Esophagus muscularis mucosa (tissue), 4 donors: ENCODE data around the gene POFUT2. TPM values are rescaled to one million over a fixed set of nuclear protein-coding genes. Genes with fewer than 3 reads are reported as not detected.
A peak's percentile ranks its signal among the peaks of the same experiment; 100 is the strongest.

Experiments used
- DNase-seq: peaks from one replicate; pipeline ENCODE4 v3.0.0-alpha.2; 2017; ENCODE audit errors: extremely low spot score
- H3K27ac ChIP-seq, 4 donors: fragments of 200-600 bp; sonication (generic); replicated peaks in 1 of 4; 1 replicate in 3 of 4; 2 replicates in 1 of 4; pipeline ENCODE4 v1.5.1; 2016 to 2019; ENCODE audit warnings: mild to moderate bottlenecking in 1 of 4
- H3K27me3 ChIP-seq, 4 donors: fragments of 200-600 bp; sonication (generic); one replicate each; pipeline versions ENCODE4 v1.5.1 to v1.6.0; 2016 to 2019
- H3K36me3 ChIP-seq, 4 donors: fragments of 200-600 bp; sonication (generic); one replicate each; pipeline ENCODE4 v1.5.1; 2016 to 2019
- H3K4me1 ChIP-seq, 4 donors: fragments of 200-600 bp; sonication (generic); one replicate each; pipeline ENCODE4 v1.5.1; 2016 to 2019
- H3K4me3 ChIP-seq, 4 donors: fragments of 200-600 bp; sonication (generic); 1 replicate in 2 of 4; 2 replicates in 2 of 4; pipeline ENCODE4 v1.5.1; 2016 to 2019; ENCODE audit warnings: mild to moderate bottlenecking in 4 of 4, moderate library complexity in 1 of 4
- H3K9me3 ChIP-seq, 4 donors: fragments of 200-600 bp; sonication (generic); 1 replicate in 3 of 4; 2 replicates in 1 of 4; pipeline ENCODE4 v1.5.1; 2016 to 2019
- EP300 ChIP-seq: sonication (generic); formaldehyde crosslinking; IDR thresholded peaks from one replicate; pipeline ENCODE4 v1.6.1; 2017; ENCODE audit warnings: antibody characterized with exemption
- POLR2A ChIP-seq: fragments of 450-650 bp; IDR thresholded peaks from one replicate; pipeline ENCODE4 v1.6.1; 2017; ENCODE audit warnings: antibody characterized with exemption, moderate library complexity, mild to moderate bottlenecking, low read depth
- POLR2AphosphoS5 ChIP-seq, 2 donors: sonication (generic); formaldehyde crosslinking; IDR thresholded peaks; one replicate each; pipeline ENCODE4 v1.6.1; 2017; ENCODE audit warnings: antibody characterized with exemption in 2 of 2
- WGBS: methylation state at CpG from one replicate; pipeline ENCODE4 v1.1.5; 2018; 5-methylcytosine and 5-hydroxymethylcytosine counted together
- intact Hi-C: fragments of 100-400 bp; cut with DNase I; formaldehyde crosslinking; loops from one replicate; pipeline ENCODE4 v1.15.1; 2023
- total RNA-seq, 4 donors: library from RNA; depleted of rRNA; stranded (reverse); fragments of >200 nt; gene quantifications; one replicate each; pipeline versions ENCODE4 v1.1.0 to v1.2.1, GENCODE V29; 2016
- TF ChIP-seq, protein P1 (sequence below), 3 experiments: fragments of 200-600 bp in 2 of 3; fragments of 450-650 bp in 1 of 3; sonication (generic) in 2 of 3; IDR thresholded peaks; one replicate each; pipeline ENCODE4 v1.5.1; 2017 to 2019; ENCODE audit warnings: antibody characterized with exemption in 3 of 3, mild to moderate bottlenecking in 2 of 3, moderate library complexity in 1 of 3

POFUT2 gene
- total RNA-seq, 4 donors from 2014 or later = 15.8 to 21.6 (median 18.7) TPM

- intact Hi-C loops = no loop called here
- Histone ChIP-seq H3K36me3 (no peaks in the 10 kb centered on the region), H3K9me3 (no peaks in the 10 kb centered on the region), H3K27ac (peak overlapping the region; percentile 78 to 85 (median 81)), H3K4me1 (peaks cover 64 to 72% (median 68%) of the 10 kb centered on the region in 4 donors), H3K27me3 (no peaks in the 10 kb centered on the region), H3K4me3 (no peak overlapping the region)
- 86% methylated on average over 9 of the region's 9 CpGs for WGBS
- TF ChIP-seq EP300 (no peak), POLR2A (no peak), POLR2AphosphoS5 (IDR thresholded peaks at IDR 0.05) (no peak)
- TF ChIP-seq, protein P1, sequence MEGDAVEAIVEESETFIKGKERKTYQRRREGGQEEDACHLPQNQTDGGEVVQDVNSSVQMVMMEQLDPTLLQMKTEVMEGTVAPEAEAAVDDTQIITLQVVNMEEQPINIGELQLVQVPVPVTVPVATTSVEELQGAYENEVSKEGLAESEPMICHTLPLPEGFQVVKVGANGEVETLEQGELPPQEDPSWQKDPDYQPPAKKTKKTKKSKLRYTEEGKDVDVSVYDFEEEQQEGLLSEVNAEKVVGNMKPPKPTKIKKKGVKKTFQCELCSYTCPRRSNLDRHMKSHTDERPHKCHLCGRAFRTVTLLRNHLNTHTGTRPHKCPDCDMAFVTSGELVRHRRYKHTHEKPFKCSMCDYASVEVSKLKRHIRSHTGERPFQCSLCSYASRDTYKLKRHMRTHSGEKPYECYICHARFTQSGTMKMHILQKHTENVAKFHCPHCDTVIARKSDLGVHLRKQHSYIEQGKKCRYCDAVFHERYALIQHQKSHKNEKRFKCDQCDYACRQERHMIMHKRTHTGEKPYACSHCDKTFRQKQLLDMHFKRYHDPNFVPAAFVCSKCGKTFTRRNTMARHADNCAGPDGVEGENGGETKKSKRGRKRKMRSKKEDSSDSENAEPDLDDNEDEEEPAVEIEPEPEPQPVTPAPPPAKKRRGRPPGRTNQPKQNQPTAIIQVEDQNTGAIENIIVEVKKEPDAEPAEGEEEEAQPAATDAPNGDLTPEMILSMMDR (IDR thresholded peaks at IDR 0.05) = no peak
- DNase-seq = no peak
Measured at GRCh38 chr21:45305836-45306235, 18.1 kb upstream of the POFUT2 start.

- no peak for TF ChIP-seq POLR2AphosphoS5 (IDR thresholded peaks at IDR 0.05)
- whole genome bisulfite sequencing = 97% methylated on average over 7 of the region's 7 CpGs
Measured at GRCh38 chr21:45304945-45305344, 17.2 kb upstream of the POFUT2 start.

GRCh38 chr21:45304476-45304830, 16.8 kb upstream of the POFUT2 start:
- WGBS = 91% methylated on average over 5 of the region's 6 CpGs
- no peak overlapping the region for H3K4me3 ChIP-seq
- no peaks in the 10 kb centered on the region for H3K9me3 ChIP-seq
- no peaks in the 10 kb centered on the region for H3K27me3 ChIP-seq
- peaks cover 59 to 75% (median 73%) of the 10 kb centered on the region in 4 donors for H3K4me1 ChIP-seq
- H3K27ac ChIP-seq = peak overlapping the region; percentile 3 to 85 (median 56)
- intact Hi-C loops = no loop called here
- TF ChIP-seq POLR2A = no peak
- TF ChIP-seq EP300 = no peak
- TF ChIP-seq, protein P1 (IDR thresholded peaks at IDR 0.05) = no peak
- no peak for TF ChIP-seq POLR2AphosphoS5 (IDR thresholded peaks at IDR 0.05)
- no peak for DNase-seq
- no peaks in the 10 kb centered on the region for H3K36me3 ChIP-seq

More at GRCh38 chr21:45304945-45305344, 17.2 kb upstream of the POFUT2 start:
- no peak overlapping the region for H3K4me3 ChIP-seq
- intact Hi-C loops = no loop called here
- H3K36me3 ChIP-seq = no peaks in the 10 kb centered on the region
- no peaks in the 10 kb centered on the region for H3K9me3 ChIP-seq
- peaks cover 59 to 75% (median 72%) of the 10 kb centered on the region in 4 donors for H3K4me1 ChIP-seq
- H3K27me3 ChIP-seq = no peaks in the 10 kb centered on the region
- peak overlapping the region in 3 of 4 donors; percentile 31 to 85 (median 80) for H3K27ac ChIP-seq
- DNase-seq = no peak

- Histone ChIP-seq H3K36me3 (no peaks in the 10 kb centered on the region), H3K4me1 (peaks cover 57 to 73% (median 70%) of the 10 kb centered on the region in 4 donors), H3K27me3 (no peaks in the 10 kb centered on the region), H3K27ac (peak overlapping the region; percentile 3 to 80 (median 76)), H3K9me3 (no peaks in the 10 kb centered on the region), H3K4me3 (no peak overlapping the region)
- 89% methylated on average over 10 of the region's 19 CpGs for WGBS
- intact Hi-C loops = no loop called here
- TF ChIP-seq POLR2A (no peak), EP300 (no peak), POLR2AphosphoS5 (IDR thresholded peaks at IDR 0.05) (no peak)
- TF ChIP-seq, protein P1 (IDR thresholded peaks at IDR 0.05) = no peak
- no peak for DNase-seq
Measured at GRCh38 chr21:45303751-45304475, 16.2 kb upstream of the POFUT2 start.

DNA sequence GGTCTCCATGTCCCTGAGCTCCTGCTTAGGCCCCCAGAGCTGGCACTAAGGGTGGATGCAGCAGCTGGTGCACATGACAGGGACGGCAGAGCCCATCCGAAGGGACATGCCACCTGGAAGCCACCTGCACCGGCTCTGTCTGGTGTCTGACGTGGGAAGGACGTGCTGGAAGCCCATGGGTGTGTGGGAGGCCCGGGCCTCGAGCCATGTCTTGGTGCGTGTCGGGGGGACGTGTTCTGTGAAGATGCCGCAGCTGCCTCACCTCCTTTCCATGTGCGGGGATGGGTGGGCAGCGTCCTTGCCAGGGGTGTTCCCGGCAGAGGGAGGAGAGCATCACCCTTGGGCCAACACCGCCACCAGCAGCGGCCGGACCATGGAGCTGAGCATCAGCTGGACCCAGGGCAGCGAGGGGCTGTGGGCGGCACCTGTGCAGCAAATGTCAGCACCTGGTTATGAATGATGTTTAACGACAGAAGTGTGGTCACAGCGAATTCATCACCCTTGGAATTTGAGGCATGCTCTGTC, 15.5 kb upstream of the POFUT2 start:
- intact Hi-C loops = no loop called here
- WGBS = 95% methylated on average over 4 of the region's 21 CpGs
- no peak for DNase-seq
- H3K4me1 ChIP-seq = peaks cover 50 to 65% (median 63%) of the 10 kb centered on the region in 4 donors
- TF ChIP-seq POLR2A (no peak), POLR2AphosphoS5 (IDR thresholded peaks at IDR 0.05) (no peak), EP300 (no peak)
- TF ChIP-seq, protein P1 (IDR thresholded peaks at IDR 0.05) = no peak
- H3K36me3 ChIP-seq = no peaks in the 10 kb centered on the region
- H3K27ac ChIP-seq = peak overlapping the region; percentile 72 to 84 (median 80)
- H3K27me3 ChIP-seq = no peaks in the 10 kb centered on the region
- H3K4me3 ChIP-seq = no peak overlapping the region
- no peaks in the 10 kb centered on the region for H3K9me3 ChIP-seq
